HT1080 (cell line): Measurements from ENCODE around the gene PSMC3. TPM values are rescaled to one million over a fixed set of nuclear protein-coding genes. Genes with fewer than 3 reads are reported as not detected.
A peak's percentile ranks its signal among the peaks of the same experiment; 100 is the strongest.

Source experiments
- DNase-seq: peaks from one replicate; pipeline ENCODE4 v3.0.0-alpha.2; 2015; ENCODE audit warnings: low read depth
- polyA plus RNA-seq, 2 experiments: library from polyadenylated mRNA; depleted of rRNA; stranded (reverse); fragments of >200 nt; gene quantifications; 2 replicates each; pipeline ENCODE4 v1.2.3, GENCODE V29; 2015
- total RNA-seq: library from RNA; depleted of rRNA; stranded (reverse); fragments of >200 nt; shearing (Covaris generic); gene quantifications from 2 replicates; pipeline ENCODE4 v1.2.3, GENCODE V29; 2014; rRNA removed

PSMC3 gene
- total RNA-seq, result 222 and 245 TPM in 2 replicates
- polyA plus RNA-seq (2015; cell fraction: cytosol; rRNA removed), result 153 and 176 TPM in 2 replicates
- polyA plus RNA-seq (2015; cell fraction: nucleus; rRNA removed), result 175 and 182 TPM in 2 replicates

DNA sequence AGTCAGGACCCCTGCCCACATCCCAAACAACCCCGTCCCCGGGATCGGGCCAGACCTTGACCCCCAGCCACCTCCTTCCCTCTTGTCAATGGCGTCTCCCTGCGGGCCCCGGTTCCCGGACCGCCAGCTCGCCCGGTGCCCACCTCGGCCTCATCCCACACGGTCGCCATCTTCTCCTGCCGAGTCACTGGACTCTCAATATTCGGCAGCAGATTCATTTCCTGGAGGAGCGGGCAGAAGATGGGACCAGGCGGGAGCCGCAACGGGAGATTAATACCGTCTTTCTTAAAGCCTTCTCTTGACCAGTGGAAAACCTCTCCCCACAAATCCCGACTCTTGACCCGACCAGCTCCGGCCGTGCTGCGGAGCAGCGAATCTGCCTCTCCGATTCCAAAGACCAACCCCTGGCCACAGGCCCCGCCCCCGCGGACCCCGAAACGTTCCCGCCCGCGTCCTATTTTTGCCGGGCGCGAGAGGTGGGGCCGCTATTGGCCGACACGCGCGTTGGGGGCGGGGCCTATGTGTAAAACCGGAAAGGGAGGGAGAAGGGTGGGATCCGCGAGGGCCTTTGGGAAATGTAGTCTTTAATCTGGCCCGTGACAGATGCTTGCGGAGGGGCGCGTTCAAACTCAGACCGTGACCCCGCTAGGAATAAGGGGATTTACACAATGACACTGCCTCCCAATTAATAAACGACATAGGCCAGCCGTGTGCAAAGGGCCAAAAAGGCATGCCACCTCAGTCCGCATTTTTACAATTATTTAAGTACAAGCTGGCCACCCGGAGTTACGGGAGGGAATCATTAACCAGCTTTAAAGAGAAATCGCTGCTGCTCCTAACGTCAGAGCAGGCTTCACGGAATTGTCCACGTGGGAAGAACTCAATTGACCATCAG, at the start of gene PSMC3:
Gene PSMC3 (minus strand): TSS at position 378 of the 895 bp plus-strand sequence. CDS start 160 bp downstream, at position 218.
- DNase-seq, result peak; percentile 93

DNA sequence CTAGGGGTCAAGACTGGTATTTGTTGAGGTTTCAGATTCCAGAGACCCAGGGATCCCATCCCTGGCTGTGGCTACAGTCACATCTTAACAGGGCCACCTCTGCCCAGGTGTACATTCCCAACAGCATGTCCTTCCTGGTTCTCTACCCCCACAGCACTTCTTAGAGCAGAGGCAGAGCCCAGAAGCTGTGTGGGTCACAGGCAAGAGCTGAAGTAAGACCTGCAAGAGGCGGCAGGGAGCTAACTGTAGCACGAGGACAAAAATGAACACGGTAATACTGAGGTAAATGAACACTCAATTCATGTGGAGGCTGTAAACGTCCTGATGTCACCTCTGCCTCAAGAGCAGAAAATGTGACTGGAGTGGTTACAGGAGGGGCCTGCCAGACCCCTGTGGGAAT, 44.4 kb upstream of the PSMC3 start:
- no peak for DNase-seq

DNA sequence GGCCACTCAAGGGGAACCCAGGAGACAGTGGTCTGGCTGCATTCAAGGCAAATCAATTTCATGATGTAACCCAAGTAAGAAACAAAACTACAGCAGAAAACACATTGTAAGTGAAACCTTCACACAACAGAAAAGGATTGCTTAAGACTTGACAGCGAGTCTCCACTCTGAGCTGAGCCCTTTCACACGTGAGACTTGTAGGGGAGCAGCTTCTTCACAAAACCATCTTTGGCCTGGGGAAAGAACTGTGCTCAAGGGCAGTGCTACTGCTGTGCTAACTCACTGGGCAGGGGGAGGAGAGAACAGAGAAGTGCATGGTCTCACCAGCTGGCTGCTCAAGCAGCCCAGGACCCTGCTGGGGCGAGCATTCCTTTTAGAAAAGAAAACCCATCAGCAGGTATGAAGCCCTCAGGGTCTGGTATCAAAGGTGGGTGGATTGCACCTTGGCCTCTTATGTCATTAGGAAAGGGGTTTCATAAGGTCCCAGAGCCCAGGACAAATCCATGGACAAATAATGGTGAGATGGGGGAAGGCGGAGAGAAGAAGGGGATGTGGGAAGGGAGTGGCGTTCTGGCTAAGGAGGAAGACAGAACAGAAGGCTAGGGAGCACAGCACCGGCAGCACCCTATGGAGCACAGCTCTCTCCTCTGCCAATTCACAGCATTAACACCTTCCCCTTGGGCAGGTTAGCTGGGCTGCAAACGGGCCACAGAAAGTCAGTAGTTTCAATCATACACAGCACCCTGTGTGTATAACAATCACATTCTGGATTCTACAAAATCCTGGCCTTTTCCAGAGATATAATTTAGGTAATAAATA, 43.3 kb upstream of the PSMC3 start:
- no peak for DNase-seq

DNA sequence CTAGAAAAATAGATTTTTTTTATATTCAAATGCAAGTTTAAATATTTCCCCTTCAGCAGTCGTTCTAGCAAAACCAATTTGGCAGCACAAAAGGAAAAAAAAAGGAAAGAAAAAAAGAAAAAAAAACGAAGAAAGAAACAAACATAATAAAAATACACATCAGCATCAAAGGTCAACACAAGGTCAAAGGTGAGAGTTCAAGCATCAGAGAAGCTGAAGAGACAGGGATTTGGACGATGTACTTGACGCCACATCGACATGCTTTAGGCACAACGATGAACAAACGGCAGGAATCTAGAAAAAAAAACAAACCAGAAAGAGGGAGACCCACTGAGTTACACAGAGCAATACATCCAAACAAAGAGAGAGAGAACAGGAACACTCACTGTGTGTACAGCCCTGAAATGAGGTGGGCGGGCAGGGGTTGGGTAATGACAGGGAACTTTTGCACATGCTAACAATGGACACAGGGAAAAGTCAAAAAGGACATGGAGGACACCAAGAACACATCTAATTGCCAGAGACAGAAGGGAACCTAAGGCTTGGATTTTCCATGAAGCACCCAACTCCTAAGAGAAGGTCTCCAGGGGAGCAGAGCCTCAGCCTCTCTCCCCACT, 42.5 kb upstream of the PSMC3 start:
- no peak for DNase-seq

DNA sequence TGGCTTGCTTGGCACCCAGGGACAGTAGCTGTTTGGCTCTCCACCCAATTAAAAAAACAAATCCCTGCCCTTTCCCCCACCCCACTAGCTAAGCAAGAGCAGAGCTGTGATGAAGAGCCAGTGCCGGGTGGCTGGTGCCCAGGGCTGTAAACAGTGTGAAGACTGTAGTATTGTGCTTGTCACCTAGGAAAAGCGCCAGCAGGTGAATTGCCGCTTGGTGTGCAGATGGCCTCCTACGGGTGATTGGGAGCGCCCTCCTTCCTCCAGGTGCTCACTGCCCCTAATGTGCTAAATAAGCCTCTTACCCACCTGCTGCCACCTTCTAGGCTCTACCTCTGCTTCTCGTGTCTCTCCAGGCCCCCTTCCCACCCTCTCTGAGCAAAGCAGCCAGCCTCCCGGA, 41.1 kb upstream of the PSMC3 start:
- DNase-seq, result no peak

DNA sequence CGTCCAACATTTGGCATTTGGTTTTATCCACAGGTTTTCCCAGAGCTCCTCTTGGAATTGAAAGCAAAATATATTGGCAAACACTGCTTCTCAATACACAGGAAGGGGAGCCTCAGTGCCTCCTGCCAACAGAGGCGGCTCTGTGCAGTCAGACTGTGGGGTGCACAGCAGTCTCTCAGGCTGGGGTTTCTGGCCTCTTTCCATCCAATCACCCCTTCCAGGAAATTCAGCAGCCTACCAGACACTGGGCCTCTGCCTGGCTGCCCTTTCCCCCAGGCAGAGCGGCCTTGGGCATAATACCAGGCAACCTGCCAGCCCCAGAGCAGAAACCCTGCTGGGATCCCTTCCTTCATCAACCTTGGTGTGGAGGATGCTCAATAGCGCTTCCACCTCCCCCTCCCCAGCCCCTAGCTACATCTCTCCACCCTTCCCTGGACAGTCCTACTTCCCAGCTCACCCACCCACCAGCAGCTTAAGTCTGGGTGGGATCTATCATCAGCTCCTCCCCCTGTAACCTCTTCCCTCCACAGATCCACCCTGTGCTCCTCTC, 40.5 kb upstream of the PSMC3 start:
- DNase-seq, result peak; percentile 68

DNA sequence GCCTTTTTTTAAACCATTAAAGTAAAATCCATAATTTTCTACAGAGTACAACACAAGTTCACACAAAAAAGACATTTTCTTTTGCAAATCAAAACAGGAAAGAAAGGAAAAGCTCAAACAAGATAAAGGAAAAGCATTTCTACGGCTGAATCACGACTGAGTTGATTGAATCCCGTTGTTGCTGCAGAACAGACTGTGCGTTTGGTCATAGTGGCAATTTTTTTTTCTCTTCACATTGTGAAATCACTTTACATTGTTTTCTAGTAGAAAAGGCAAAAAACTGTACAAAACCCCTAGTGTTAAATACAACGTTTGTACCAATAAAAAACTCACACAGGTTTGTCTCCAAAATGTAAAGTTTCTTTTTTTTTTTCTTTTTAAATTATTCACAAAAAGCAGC, 40.0 kb upstream of the PSMC3 start:
- DNase-seq, result no peak

DNA sequence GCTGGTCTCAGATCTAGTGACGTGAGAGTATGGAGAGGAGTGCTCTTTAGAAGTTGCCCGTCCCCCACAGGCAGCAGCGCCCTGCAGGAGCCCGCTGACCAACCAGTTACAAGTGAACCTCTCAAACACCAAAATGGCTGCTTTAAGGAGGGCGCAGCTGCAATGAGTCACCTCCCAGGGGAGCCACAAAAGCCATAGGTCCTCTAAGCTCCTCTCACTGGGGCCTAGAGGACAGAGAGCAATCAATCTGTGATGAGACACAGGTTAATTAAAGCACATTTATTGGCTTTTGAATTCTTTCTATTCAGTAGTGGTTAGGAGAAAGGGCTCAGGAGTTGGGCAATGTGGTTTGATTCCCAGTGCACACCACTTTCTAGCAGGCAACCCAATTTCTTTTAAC, 38.2 kb upstream of the PSMC3 start:
- no peak for DNase-seq

DNA sequence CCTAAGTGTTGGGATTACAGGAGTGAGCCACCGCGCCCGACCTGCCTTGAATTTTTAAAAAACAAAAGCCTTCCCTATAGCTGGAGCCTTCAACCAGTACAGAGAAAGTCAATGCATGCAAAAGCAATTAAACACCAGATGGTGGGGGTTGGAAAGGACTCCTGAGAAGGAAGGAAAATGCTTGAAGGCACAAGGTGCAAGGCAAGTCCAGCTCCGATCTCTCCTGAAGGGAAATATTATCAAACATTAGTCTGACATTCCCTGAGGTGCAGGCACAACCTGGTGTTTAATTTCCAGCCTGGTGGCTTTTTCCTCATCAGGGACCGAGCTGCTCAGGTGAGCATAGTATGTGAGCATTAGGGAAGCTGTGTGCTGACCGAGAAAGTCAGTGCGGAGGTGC, 35.6 kb upstream of the PSMC3 start:
- no peak for DNase-seq

DNA sequence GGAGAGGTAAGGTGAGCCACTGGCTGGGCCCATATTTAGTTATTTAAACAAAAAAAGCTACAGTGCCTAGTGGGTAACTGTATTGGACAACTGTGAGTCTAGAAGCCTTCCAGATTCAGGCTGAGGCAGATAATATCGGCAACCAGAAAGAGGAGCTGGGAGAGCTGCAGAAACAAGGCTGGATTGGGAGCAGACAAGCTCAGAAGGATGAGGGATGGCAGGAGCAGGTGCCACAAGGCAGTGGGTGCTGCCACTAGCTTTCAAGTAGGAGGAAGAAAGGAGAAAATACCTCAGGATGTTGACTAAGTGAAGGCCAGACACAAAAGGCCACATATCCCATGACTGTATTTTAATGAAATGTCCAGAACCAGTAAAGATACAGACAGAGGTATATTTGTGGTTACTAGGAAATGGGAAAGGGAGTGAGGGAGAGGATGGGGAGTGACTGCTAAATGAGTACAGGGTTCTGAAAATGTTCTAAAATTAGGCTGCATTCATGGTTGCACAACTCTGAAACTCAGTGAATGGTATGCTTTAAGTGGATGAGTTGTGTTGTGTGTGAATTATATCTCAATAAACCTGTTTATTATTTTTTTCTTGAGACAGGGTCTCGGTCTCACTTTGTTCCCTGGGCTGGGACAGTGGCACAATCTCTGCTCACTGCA, 34.5 kb upstream of the PSMC3 start:
- DNase-seq, result peak; percentile 38

DNA sequence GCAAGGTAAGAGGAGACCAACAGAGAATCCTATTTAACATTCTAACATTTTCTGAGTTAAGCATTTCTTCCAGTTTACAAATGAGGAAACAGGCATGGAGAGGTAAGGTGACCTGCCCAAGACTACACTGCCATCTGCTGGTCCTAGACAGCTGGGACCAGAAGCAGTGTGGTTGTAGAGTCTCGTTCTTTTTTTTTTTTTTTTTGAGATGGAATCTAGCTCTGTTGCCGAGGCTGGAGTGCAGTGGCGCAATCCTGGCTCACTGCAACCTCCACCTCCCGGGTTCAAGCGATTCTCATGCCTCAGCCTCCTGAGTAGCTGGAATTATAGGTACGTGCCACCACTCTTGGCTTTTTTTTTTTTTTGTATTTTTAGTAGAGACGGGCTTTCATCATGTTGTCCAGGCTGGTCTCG, 28.0 kb upstream of the PSMC3 start:
- peak; percentile 79 for DNase-seq

DNA sequence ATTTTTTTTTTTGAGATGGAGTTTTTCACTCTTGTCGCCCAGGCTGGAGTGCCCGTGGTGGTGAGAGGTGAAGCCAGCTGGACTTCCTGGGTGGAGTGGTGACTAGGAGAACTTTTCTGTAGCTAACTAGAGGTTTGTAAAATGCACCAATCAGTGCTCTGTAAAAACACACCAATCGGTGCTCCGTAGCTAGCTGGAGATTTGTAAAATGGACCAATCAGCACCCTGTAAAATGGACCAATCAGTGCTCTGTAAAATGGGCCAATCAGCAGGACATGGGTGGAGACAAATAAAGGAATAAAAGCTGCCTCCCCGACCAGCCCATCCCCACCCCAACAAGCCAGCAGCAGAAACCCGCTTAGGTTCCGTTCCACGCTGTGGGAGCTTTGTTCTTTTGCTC, 27.1 kb upstream of the PSMC3 start:
- peak; percentile 35 for DNase-seq

DNA sequence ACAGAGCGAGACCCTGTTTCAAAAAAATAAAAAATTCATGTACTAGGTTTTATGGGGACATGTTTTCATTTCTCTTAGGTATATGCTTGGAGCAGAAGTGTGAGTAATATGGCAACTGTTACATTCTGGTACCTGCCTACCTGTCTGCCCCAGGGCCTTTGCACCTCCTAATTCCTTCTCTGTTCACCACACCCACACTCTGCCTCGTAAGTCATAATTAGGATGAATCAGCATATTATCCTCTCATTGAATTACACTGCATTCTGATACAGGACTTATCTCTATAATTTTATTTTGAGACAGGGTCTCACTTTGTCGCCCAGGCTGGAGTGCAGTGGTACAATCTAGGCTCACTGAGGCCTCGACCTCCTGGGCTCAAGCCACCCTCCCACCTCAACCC, 25.8 kb upstream of the PSMC3 start:
- DNase-seq, result no peak

DNA sequence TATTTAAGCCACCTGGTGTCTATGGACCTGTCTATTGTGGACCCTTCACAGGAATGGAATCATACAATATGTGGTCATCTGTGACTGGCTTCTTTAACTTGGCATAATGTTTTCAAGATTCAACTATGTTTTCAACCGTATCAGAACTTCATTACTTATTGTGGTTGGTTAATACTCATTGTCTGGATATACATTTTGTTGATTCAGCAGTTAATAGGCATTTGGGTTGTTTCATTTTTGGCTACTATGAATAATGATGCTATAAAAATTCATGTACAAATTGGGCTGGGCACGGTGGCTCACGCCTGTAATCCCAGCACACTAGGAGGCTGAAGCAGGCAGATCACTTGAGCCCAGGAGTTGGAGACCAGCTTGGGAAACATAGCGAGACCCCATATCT, 25.2 kb upstream of the PSMC3 start:
- no peak for DNase-seq

DNA sequence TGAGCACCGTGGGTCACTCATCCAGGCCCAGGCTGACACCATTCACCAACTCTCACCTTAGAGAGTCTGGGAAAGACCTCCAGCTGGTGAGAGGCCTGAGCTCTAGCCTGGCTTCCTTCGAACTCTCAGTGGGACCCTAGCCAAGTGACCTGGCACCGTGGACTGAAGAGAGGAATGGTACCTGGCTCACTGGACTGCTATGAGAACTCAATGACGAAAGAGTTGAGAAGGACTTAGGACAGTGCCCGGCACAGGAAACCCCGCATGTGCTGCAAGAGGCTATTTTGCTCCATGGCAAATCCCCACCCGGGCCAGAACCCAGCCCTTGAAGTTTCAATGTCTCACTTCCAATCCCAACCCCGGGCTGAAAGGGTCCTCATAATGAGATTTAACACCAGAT, 23.3 kb upstream of the PSMC3 start:
- DNase-seq, result no peak

DNA sequence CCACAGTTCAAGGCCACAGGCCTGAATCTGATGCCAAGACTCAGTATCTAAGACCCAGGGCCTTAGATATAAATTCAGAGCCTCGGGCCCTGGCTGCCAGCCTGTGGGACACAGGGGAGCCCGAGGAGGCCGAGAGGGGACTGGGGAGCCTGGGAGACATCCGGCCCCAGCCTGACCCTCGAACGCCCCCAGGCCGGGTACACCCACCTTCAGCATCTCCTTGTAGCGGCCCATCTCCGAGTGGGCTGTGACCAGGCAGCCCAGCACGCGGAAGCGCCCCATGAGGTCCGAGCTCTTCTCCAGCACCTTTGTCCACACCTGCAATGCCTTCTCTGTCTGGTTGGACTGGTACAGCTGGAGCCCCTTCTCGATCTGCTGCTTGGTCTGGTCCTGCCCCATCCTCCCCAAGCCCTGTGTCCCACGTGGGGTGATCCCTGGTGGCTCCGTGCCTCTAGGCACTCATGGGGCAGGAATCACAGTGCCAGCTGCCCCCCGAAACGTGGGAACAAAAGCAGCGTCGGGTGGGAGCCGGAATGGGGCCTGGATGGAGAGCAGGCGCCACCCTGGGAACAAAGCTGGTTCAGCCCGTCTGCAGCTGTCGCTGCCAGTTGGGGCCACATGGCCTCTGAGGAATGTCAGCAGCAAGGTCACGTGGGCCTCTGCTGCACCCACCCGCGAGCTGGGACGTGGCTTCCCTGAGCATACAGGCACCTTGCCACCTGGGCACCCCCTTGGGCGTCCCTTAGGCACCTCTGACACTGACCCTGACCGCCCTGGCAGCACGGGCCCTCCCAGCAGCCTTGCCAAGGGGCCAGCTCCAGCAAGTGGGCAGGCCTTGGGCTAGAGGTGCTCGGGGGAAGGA, 22.6 kb upstream of the PSMC3 start, which contains the start of gene RAPSN:
Gene RAPSN (minus strand): TSS at position 571 of the 862 bp plus-strand sequence. CDS start 172 bp downstream, at position 399.
- no peak for DNase-seq

DNA sequence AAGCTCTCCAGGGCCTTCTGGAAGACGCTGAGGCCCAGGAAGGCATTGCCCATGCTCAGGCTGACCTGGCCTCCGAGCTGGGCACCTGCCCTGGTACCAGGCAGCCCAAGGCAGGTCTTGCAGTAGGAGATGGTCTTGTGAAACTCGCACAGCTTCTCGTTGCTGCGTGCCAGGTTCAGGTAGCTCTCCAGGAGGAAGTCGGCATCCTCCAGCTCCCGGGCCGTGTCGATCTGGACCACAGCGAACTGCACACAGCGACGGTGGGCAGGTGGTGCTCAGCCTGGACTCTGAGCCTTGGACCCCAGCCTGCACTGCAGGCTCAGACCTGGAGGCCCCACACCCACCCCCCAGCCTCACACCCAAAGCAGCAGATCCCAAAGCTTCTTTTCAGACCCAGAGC, 21.7 kb upstream of the PSMC3 start:
- DNase-seq, result no peak

DNA sequence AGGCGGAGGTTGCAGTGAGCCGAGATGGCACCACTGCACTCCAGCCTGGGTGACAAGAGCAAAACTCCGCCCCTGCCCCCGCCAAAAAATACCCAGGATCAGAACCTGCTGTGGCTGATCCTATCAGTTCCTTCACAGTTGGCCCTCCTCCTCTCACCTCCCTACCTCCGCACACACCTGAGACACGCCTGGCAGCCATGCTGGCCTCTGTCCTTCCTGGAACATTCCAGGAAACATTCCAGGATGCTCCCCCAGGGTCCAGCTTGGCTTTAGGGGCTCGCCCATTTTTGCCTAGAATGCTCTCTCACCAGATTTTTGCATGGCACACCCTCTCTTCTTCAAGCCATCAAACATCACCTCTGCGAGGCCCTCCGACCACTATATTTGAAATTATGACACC, 20.6 kb upstream of the PSMC3 start:
- DNase-seq, result no peak

DNA sequence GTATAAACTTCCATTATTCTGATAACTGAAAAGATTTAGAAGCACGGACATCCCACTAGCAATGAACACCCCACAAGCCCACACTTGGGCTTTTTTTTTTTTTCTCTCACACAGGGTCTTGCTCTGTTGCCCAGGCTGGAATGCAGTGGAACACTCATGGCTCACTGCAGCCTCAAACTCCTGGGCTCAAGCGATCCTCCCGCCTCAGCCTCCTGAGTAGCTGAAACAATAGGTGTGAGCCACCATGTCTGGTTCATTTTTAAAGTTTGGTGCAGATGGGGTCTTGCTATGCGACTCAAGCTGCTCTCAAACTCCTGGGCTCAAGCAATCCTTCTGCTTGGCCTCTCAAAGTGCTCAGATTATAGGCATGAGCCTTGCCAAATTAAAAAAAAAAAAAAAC, 19.6 kb upstream of the PSMC3 start:
- no peak for DNase-seq

DNA sequence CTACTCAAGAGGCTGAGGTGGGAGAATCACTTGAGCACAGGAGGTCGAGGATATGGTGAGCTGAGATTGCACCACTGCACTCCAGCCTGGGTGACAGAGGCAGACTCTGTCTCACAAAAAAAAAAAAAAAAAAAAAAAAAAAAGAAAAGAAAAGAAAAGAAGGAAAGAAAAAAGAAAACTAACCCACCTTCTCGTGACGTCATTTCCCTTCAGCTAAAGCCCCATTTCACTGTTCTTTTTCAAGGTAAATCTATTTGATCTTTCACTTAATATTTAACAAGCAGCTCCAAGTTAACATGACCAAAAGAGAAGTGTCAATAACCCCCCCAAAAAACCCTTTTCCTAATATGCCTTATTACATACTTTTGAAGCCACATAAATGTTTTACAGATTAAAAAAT, 17.6 kb upstream of the PSMC3 start:
- DNase-seq, result no peak
